GM18519 (cell line): ENCODE measurements around the gene COTL1.
"Not testable (repeated sequence)": the region's sequence is repeated elsewhere in the genome, so short reads cannot be mapped to it uniquely, and the experiment has no call there.

Experiments
- ATAC-seq: cut with Tn5 transposase; IDR thresholded peaks from one replicate; pipeline ENCODE4 v1.9.1; 2021; ENCODE audit warnings: mild to moderate bottlenecking, moderate library complexity; ENCODE audit not compliant: unreplicated experiment, low FRiP score

Gene COTL1

GRCh38 chr16:84535851-84536250 lies 82.0 kb downstream of the COTL1 start:
- no peak for ATAC-seq

GRCh38 chr16:84535408-84535807 lies 82.5 kb downstream of the COTL1 start:
- ATAC-seq = no peak

GRCh38 chr16:84534815-84535214 lies 83.1 kb downstream of the COTL1 start:
- ATAC-seq = no peak

- no peak for ATAC-seq
Observed at GRCh38 chr16:84532855-84533486, 84.9 kb downstream of the COTL1 start.

- ATAC-seq = no peak
Observed at GRCh38 chr16:84532291-84532724, 85.6 kb downstream of the COTL1 start.

GRCh38 chr16:84531671-84532111 lies 86.2 kb downstream of the COTL1 start:
- ATAC-seq = no peak

- ATAC-seq = no peak
Observed at GRCh38 chr16:84530590-84530989, 87.3 kb downstream of the COTL1 start.

GRCh38 chr16:84529607-84530006 lies 88.3 kb downstream of the COTL1 start:
- ATAC-seq = no peak

- ATAC-seq = no peak
Observed at GRCh38 chr16:84528322-84528721, 89.6 kb downstream of the COTL1 start.

- no peak for ATAC-seq
Observed at GRCh38 chr16:84527532-84528269, 90.2 kb downstream of the COTL1 start.

- no peak for ATAC-seq
Observed at GRCh38 chr16:84526794-84527531, 90.9 kb downstream of the COTL1 start.

GRCh38 chr16:84524941-84525581 lies 92.8 kb downstream of the COTL1 start:
- not testable (repeated sequence) for ATAC-seq

- no peak for ATAC-seq
Observed at GRCh38 chr16:84524346-84524920, 93.4 kb downstream of the COTL1 start.

- no peak for ATAC-seq
Observed at GRCh38 chr16:84521497-84521770, 96.4 kb downstream of the COTL1 start.

GRCh38 chr16:84520725-84521496 lies 97.0 kb downstream of the COTL1 start:
- ATAC-seq = no peak

- ATAC-seq = no peak
Observed at GRCh38 chr16:84519855-84520254, 98.0 kb downstream of the COTL1 start.

GRCh38 chr16:84518804-84519341 lies 99.0 kb downstream of the COTL1 start:
- no peak for ATAC-seq

- not testable (repeated sequence) for ATAC-seq
Observed at GRCh38 chr16:84518220-84518619, 99.7 kb downstream of the COTL1 start.

- ATAC-seq = no peak
Observed at GRCh38 chr16:84517366-84517765, 100.5 kb downstream of the COTL1 start.
